Endothelial cell of umbilical vein (primary cell): ENCODE data around the gene PDE4B. TPM values are rescaled to one million over a fixed set of nuclear protein-coding genes. Genes with fewer than 3 reads are reported as not detected.

Source experiments
- BruUV-seq: library from RNA; stranded (reverse); fragments of 400-500 nt; replicated peaks from 2 replicates; lab custom pipeline; 2021; lab: Mats Ljungman, UMichigan
- CTCF ChIA-PET: fragments of 300-600, 350-600 bp; sonication (Branson Sonifier 250); formaldehyde crosslinking; loops from one replicate; lab custom pipeline; 2021; ENCODE audit warnings: antibody characterized with exemption, inconsistent platforms; lab: Charles Lee
- POLR2A ChIA-PET: fragments of 300-600, 350-600 bp; sonication (Branson Sonifier 250); formaldehyde crosslinking; loops from one replicate; lab custom pipeline; 2021; ENCODE audit warnings: antibody characterized with exemption, inconsistent platforms; lab: Charles Lee
- DNase-seq: peaks from one replicate; pipeline ENCODE4 v3.0.0-alpha.2; 2011; ENCODE audit warnings: low read depth, low spot score
- FAIRE-seq: peaks from 2 replicates; lab custom pipeline; 2011; peaks lifted over from hg19 to GRCh38; lab: Jason Lieb, UNC
- H2AFZ ChIP-seq: 2 replicates; pipeline ENCODE4 v1.6.0; 2012; ENCODE audit warnings: low read depth, low read length, control low read depth, inconsistent platforms
- H3K27ac ChIP-seq: 2 replicates; pipeline ENCODE4 v1.5.1; 2011; ENCODE audit warnings: low read depth, mild to moderate bottlenecking, control low read depth, low read length, moderate library complexity; ENCODE audit not compliant: insufficient read depth
- H3K27me3 ChIP-seq, 2 experiments: 2 replicates each; pipeline versions ENCODE4 v1.6.0 to v1.6.1; 2011; ENCODE audit warnings: low read length in 2 of 2, mixed read lengths in 1 of 2; ENCODE audit not compliant: control insufficient read depth in 2 of 2, insufficient read depth in 2 of 2
- H3K36me3 ChIP-seq, 2 experiments: 2 replicates in 1 of 2; 3 replicates in 1 of 2; pipeline ENCODE4 v1.5.1; 2011; ENCODE audit warnings: low read length in 2 of 2, mild to moderate bottlenecking in 1 of 2, moderate library complexity in 1 of 2; ENCODE audit not compliant: control insufficient read depth in 2 of 2, insufficient read depth in 2 of 2; ENCODE audit errors: extremely low read depth in 1 of 2
- H3K4me1 ChIP-seq: 3 replicates; pipeline ENCODE4 v1.5.1; 2011; ENCODE audit warnings: mild to moderate bottlenecking, low read length; ENCODE audit not compliant: control insufficient read depth, insufficient read depth; ENCODE audit errors: extremely low read depth
- H3K4me2 ChIP-seq: 2 replicates; pipeline ENCODE4 v1.6.1; 2011; ENCODE audit warnings: low read length, control low read depth, mixed read lengths; ENCODE audit not compliant: insufficient read depth
- H3K4me3 ChIP-seq, 3 experiments: fragments of 200-600 bp in 1 of 3; sonication (generic), shearing (Covaris generic) in 1 of 3; replicated peaks in 1 of 3; 2 replicates each; pipeline ENCODE4 v1.5.1; 2011 to 2016; ENCODE audit warnings: control low read depth in 3 of 3, low read length in 3 of 3, mild to moderate bottlenecking in 2 of 3, inconsistent platforms in 1 of 3, low read depth in 1 of 3, moderate library complexity in 1 of 3; ENCODE audit not compliant: insufficient read depth in 1 of 3
- H3K79me2 ChIP-seq: 2 replicates; pipeline ENCODE4 v1.6.0; 2012; ENCODE audit warnings: low read length, inconsistent platforms; ENCODE audit not compliant: control insufficient read depth, insufficient read depth
- H3K9ac ChIP-seq: replicated peaks from 2 replicates; pipeline ENCODE3; 2011; ENCODE audit warnings: low read length, control low read depth; ENCODE audit not compliant: insufficient read depth; ENCODE audit errors: extremely low read depth
- H3K9me1 ChIP-seq: replicated peaks from 3 replicates; pipeline ENCODE4 v1.6.0; 2011; ENCODE audit warnings: mild to moderate bottlenecking, low read length; ENCODE audit not compliant: control insufficient read depth, insufficient read depth; ENCODE audit errors: extremely low read depth
- H3K9me3 ChIP-seq: replicated peaks from 2 replicates; pipeline ENCODE4 v1.5.1; 2012; ENCODE audit warnings: low read length, inconsistent platforms; ENCODE audit not compliant: control insufficient read depth, insufficient read depth
- H4K20me1 ChIP-seq: replicated peaks from 2 replicates; pipeline ENCODE3; 2011; ENCODE audit warnings: mild to moderate bottlenecking, low read length; ENCODE audit not compliant: control insufficient read depth, insufficient read depth; ENCODE audit errors: extremely low read depth
- CTCF ChIP-seq, 2 donors: IDR thresholded peaks; 1 replicate in 1 of 2; 2 replicates in 1 of 2; pipeline ENCODE4 v1.5.1; 2011; ENCODE audit warnings: low read length in 2 of 2, mild to moderate bottlenecking in 2 of 2, moderate library complexity in 2 of 2, control low read depth in 1 of 2, inconsistent platforms in 1 of 2, low read depth in 1 of 2; ENCODE audit not compliant: insufficient read depth in 1 of 2; ENCODE audit errors: extremely low read depth in 1 of 2
- EZH2 ChIP-seq: IDR thresholded peaks from 2 replicates; pipeline ENCODE4 v1.6.1; 2012; ENCODE audit warnings: borderline replicate concordance, low read depth, mild to moderate bottlenecking, moderate library complexity, low read length, inconsistent platforms; ENCODE audit not compliant: severe bottlenecking
- FOS ChIP-seq: IDR thresholded peaks from 2 replicates; pipeline ENCODE4 v1.6.1; 2011; ENCODE audit warnings: mild to moderate bottlenecking, low read length, moderate library complexity, borderline replicate concordance; ENCODE audit not compliant: insufficient read depth
- GATA2 ChIP-seq: IDR thresholded peaks from 2 replicates; pipeline ENCODE4 v1.7.0; 2011; ENCODE audit warnings: low read depth, mild to moderate bottlenecking, moderate library complexity, mixed read lengths, low read length; ENCODE audit not compliant: insufficient read length, insufficient read depth
- JUN ChIP-seq: IDR thresholded peaks from 2 replicates; pipeline ENCODE4 v1.6.1; 2011; ENCODE audit warnings: borderline replicate concordance, low read depth; ENCODE audit not compliant: insufficient read length, insufficient read depth
- MAX ChIP-seq: IDR thresholded peaks from 2 replicates; pipeline ENCODE4 v1.6.1; 2011; ENCODE audit not compliant: insufficient read depth, insufficient read length
- POLR2A ChIP-seq: IDR thresholded peaks from 2 replicates; pipeline ENCODE4 v1.6.1; 2012; ENCODE audit warnings: low read depth, mild to moderate bottlenecking, control low read depth, low read length
- POLR2AphosphoS5 ChIP-seq: IDR thresholded peaks from 2 replicates; pipeline ENCODE4 v1.6.1; 2012; ENCODE audit warnings: low read depth, mild to moderate bottlenecking, control low read depth, low read length, moderate library complexity; ENCODE audit not compliant: insufficient read depth
- dilution Hi-C: fragments of 300-500 bp; cut with MboI; formaldehyde crosslinking; loops from one replicate; pipeline ENCODE4 v1.15.0; 2019; ENCODE audit warnings: low sequenced_read_pairs; ENCODE audit not compliant: extremely low pct_ligation_motif_present
- intact Hi-C: fragments of 100-400 bp; cut with micrococcal nuclease; formaldehyde crosslinking; loops from one replicate; pipeline ENCODE4 v1.10.0; 2022
- polyA plus RNA-seq, 4 experiments: library from polyadenylated mRNA; depleted of rRNA in 3 of 4; stranded (reverse) in 3 of 4; unstranded in 1 of 4; fragments of >200 nt; gene quantifications; 2 replicates each; pipeline versions ENCODE4 v1.2.1 to v1.2.3, GENCODE V29; 2011 to 2012; ENCODE audit warnings: missing spikeins in 1 of 4
- total RNA-seq: library from RNA; stranded (reverse); gene quantifications from 2 replicates; pipeline ENCODE4 v1.2.3, GENCODE V29; 2021

PDE4B gene
- total and polyA plus RNA-seq, 2 donors (not counting 3 experiments of a cell fraction or from before 2014, with no cell fraction given) = 63.5 to 69.8 TPM

- H3K4me3 ChIP-seq = no peak overlapping the region
- ChIA-PET POLR2A (interaction anchor here (0.7 kb wide), 1 partner anchor 79 kb away, joined by 3 read pairs; no protein-coding TSS in a partner anchor), CTCF (interaction anchor here (0.8 to 9.8 kb wide), 10 partner anchors 10 to 472 kb away, joined by 3 to 186 read pairs (median 4); no protein-coding TSS in a partner anchor)
- DNase-seq (peak; percentile 89), FAIRE-seq (peak; percentile 81)
- no peak overlapping the region for H3K27ac ChIP-seq
- H3K4me1 ChIP-seq = peaks cover 6% of the 10 kb centered on the region
- intact Hi-C loops = loop anchor here (1.0 kb wide), 8 partner anchors 79 to 499 kb away; partner anchors contain the start of gene DYNLT5
- no peak overlapping the region for H2AFZ ChIP-seq
- no peaks in the 10 kb centered on the region for H3K9me3 ChIP-seq
- H3K79me2 ChIP-seq = no peaks in the 10 kb centered on the region
- dilution Hi-C loops = loop anchor here (25.0 kb wide), 1 partner anchor 209 kb away; no protein-coding TSS in a partner anchor
- no peaks in the 10 kb centered on the region for H4K20me1 ChIP-seq
- H3K9ac ChIP-seq = no peak overlapping the region
- H3K27me3 ChIP-seq = no peaks in the 10 kb centered on the region
- no peaks in the 10 kb centered on the region for H3K9me1 ChIP-seq
- no TSS peak for BruUV-seq
- H3K4me2 ChIP-seq = no peak overlapping the region
- no peak for TF ChIP-seq POLR2A
- peak; percentile 56 for TF ChIP-seq FOS
- no peak for TF ChIP-seq MAX
- TF ChIP-seq POLR2AphosphoS5 = no peak
- no peak for TF ChIP-seq EZH2
- peak; percentile 60 for TF ChIP-seq CTCF (IDR thresholded peaks at IDR 0.05; ENCODE audit: extremely low read depth in 1 of 2, insufficient read depth in 1 of 2, low read depth in 1 of 2, low read length in 2 of 2)
- no peak for TF ChIP-seq GATA2
- no peak for TF ChIP-seq JUN
- no peaks in the 10 kb centered on the region for H3K36me3 ChIP-seq
These were observed 460.7 kb downstream of the PDE4B start for GRCh38 chr1:66253330-66253921.
